ENCODE measurements around the gene TNRC6B. TPM values are rescaled to one million over a fixed set of nuclear protein-coding genes. Genes with fewer than 3 reads are reported as not detected.

TNRC6B gene
- total RNA-seq, 4 donors from 2014 or later, result 34.5 to 57.0 (median 45.4) TPM

DNA sequence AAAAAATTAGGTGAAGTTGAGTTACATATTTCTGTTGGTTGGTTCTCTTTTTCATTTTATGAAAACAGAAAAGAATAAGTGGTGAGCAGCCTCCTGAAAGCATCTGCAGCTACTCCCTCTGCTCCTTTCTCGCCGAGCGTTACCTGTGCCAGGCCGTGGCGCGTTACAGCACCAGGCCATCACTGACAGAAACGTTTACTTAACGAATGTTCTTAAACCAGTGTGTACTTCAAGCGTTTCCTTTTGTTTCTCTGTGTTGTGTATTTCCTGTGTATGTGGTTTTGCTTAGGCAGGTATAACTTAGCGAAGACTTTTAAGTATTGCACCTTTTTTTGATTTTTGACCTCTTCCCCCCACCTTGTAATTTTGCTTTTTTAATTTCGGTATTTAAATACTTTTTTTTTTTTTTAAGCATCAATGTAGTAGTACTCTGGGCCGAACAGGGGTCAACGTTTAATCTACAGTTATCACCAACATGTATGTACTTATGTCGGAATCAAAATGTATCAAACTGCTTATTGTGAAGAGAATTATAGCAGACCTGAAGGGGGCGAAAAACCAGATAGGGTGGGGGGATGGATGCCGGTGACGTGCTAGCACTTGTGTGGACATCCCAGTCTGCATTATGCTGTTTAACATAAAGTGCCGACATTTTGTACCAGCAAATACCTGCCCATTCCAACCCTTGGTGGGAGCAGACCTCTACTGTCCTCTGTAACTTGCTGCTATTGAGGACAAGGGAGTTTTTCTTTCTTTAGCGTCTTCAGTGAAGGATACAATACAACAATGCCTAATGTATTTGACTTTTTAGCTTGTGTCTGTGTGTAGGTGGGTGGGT is 147.0 kb downstream of the TNRC6B start:
- Histone ChIP-seq H3K27ac (replicated peaks in 1 of 4) (peak overlapping the region in 3 of 4 donors; percentile 2 to 53 (median 26)), H3K27me3 (no peaks in the 10 kb centered on the region), H3K9me3 (no peaks in the 10 kb centered on the region), H3K36me3 (peaks cover 23 to 59% (median 44%) of the 10 kb centered on the region in 4 donors), H3K4me1 (peaks cover 0 to 36% (median 29%) of the 10 kb centered on the region in 4 donors), H3K4me3 (no peak overlapping the region)
- TF ChIP-seq POLR2AphosphoS5 (IDR thresholded peaks at IDR 0.05), result peak in 1 of 2 donors; percentile 36
- no peak for TF ChIP-seq CTCF (IDR thresholded peaks at IDR 0.05)
- WGBS, result 82% methylated on average over 19 of the region's 19 CpGs
- DNase-seq (ENCODE audit: extremely low spot score), result no peak
- intact Hi-C loops (cut with DNase I), result no loop called here

DNA sequence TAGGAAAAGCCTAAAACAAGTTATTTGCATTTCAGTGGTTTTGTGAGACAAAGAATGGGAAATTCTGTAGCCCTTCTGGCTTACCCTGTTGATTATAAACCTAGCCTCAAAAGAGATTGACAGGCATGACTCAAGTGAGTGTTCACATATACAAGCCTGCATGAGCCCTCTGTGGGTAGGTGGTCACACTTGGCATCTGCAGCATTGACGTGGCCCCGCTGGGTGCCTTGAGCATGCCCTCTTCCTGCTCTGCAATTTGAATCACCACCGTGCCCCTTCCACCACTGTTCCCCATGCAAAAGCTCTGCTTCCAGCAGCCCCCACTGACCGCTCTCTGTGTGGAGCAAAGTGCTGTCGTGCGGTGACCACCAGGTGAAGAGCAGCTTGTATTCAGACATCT is 147.6 kb downstream of the TNRC6B start:
- intact Hi-C loops (cut with DNase I), result no loop called here
- H3K4me1 ChIP-seq, result peaks cover 0 to 36% (median 29%) of the 10 kb centered on the region in 4 donors
- TF ChIP-seq POLR2AphosphoS5 (IDR thresholded peaks at IDR 0.05) (no peak), EP300 (IDR thresholded peaks at IDR 0.05) (no peak), CTCF (IDR thresholded peaks at IDR 0.05) (no peak), POLR2A (IDR thresholded peaks at IDR 0.05; ENCODE audit: low read depth) (no peak)
- WGBS, result 88% methylated on average over 5 of the region's 6 CpGs
- H3K27ac ChIP-seq (replicated peaks in 1 of 4), result no peak overlapping the region
- H3K9me3 ChIP-seq, result no peaks in the 10 kb centered on the region
- H3K4me3 ChIP-seq, result no peak overlapping the region
- peaks cover 23 to 52% (median 39%) of the 10 kb centered on the region in 4 donors for H3K36me3 ChIP-seq
- no peaks in the 10 kb centered on the region for H3K27me3 ChIP-seq
- no peak for DNase-seq (ENCODE audit: extremely low spot score)

GRCh38 chr22:40326905-40327735 is 149.4 kb downstream of the TNRC6B start:
- H3K27me3 ChIP-seq, result no peaks in the 10 kb centered on the region
- TF ChIP-seq EP300 (IDR thresholded peaks at IDR 0.05), result no peak
- TF ChIP-seq POLR2AphosphoS5 (IDR thresholded peaks at IDR 0.05), result no peak
- no peak for TF ChIP-seq CTCF (IDR thresholded peaks at IDR 0.05)
- no peak for TF ChIP-seq POLR2A (IDR thresholded peaks at IDR 0.05; ENCODE audit: low read depth)
- peaks cover 0 to 34% (median 32%) of the 10 kb centered on the region in 4 donors for H3K4me1 ChIP-seq
- H3K36me3 ChIP-seq, result peaks cover 11 to 39% (median 23%) of the 10 kb centered on the region in 4 donors
- H3K9me3 ChIP-seq, result no peaks in the 10 kb centered on the region
- WGBS, result 53% methylated on average over 10 of the region's 10 CpGs
- intact Hi-C loops (cut with DNase I), result no loop called here
- peak overlapping the region in 3 of 4 donors; percentile 10 to 16 (median 11) for H3K27ac ChIP-seq (replicated peaks in 1 of 4)
- DNase-seq (ENCODE audit: extremely low spot score), result no peak
- no peak overlapping the region for H3K4me3 ChIP-seq

- Histone ChIP-seq H3K4me3 (no peak overlapping the region), H3K36me3 (peaks cover 0 to 39% (median 19%) of the 10 kb centered on the region in 4 donors), H3K4me1 (peaks cover 0 to 37% (median 29%) of the 10 kb centered on the region in 4 donors), H3K27ac (replicated peaks in 1 of 4) (no peak overlapping the region), H3K27me3 (no peaks in the 10 kb centered on the region), H3K9me3 (no peaks in the 10 kb centered on the region)
- intact Hi-C loops (cut with DNase I), result no loop called here
- 82% methylated on average over 9 of the region's 9 CpGs for WGBS
- DNase-seq (ENCODE audit: extremely low spot score), result no peak
- TF ChIP-seq POLR2AphosphoS5 (IDR thresholded peaks at IDR 0.05) (no peak), CTCF (IDR thresholded peaks at IDR 0.05) (no peak), EP300 (IDR thresholded peaks at IDR 0.05) (no peak)
Measured at GRCh38 chr22:40328546-40329456, 151.1 kb downstream of the TNRC6B start.
